Mesothelial cell of epicardium (in vitro differentiated cells): ENCODE measurements around the gene CHEK2. TPM values are rescaled to one million over a fixed set of nuclear protein-coding genes. Genes with fewer than 3 reads are reported as not detected.
"Not testable (repeated sequence)": the region's sequence is repeated elsewhere in the genome, so short reads cannot be mapped to it uniquely, and the experiment has no call there.

ENCODE experiments used
- DNase-seq, 2 experiments: peaks; one replicate each; pipeline ENCODE4 v3.0.0; 2021; ENCODE audit warnings: low spot score in 2 of 2; ENCODE audit not compliant: unreplicated experiment in 2 of 2
- H3K27ac Mint-ChIP-seq: 2 replicates; pipeline ENCODE4 v1.8.0; 2021; ENCODE audit warnings: mixed read lengths
- H3K27me3 Mint-ChIP-seq: 2 replicates; pipeline ENCODE4 v1.8.0; 2021; ENCODE audit warnings: low read depth, mixed read lengths
- H3K36me3 Mint-ChIP-seq: 2 replicates; pipeline ENCODE4 v1.8.0; 2021; ENCODE audit warnings: mixed read lengths
- H3K4me1 Mint-ChIP-seq: 2 replicates; pipeline ENCODE4 v1.8.0; 2021; ENCODE audit warnings: mixed read lengths
- H3K4me3 Mint-ChIP-seq: 2 replicates; pipeline ENCODE4 v1.8.0; 2021; ENCODE audit warnings: mild to moderate bottlenecking, moderate library complexity, mixed read lengths
- H3K9me3 Mint-ChIP-seq: 2 replicates; pipeline ENCODE4 v1.8.0; 2021; ENCODE audit warnings: mixed read lengths
- CTCF ChIP-seq: fragments of 200-600 bp; sonication (generic); IDR thresholded peaks from one replicate; pipeline ENCODE4 v1.5.0; 2021; ENCODE audit warnings: antibody characterized with exemption; ENCODE audit not compliant: unreplicated experiment
- total RNA-seq: library from RNA; stranded (reverse); gene quantifications from 3 replicates; pipeline ENCODE4 v1.2.1, GENCODE V29; 2021

Gene CHEK2
- total RNA-seq, 1 donor from 2014 or later, result 22.9 TPM

GRCh38 chr22:28669387-28669786 is 72.2 kb downstream of the CHEK2 start:
- H3K4me1 Mint-ChIP-seq, result peaks cover 8% of the 10 kb centered on the region
- H3K4me3 Mint-ChIP-seq, result no peak overlapping the region
- H3K9me3 Mint-ChIP-seq, result peaks cover 13% of the 10 kb centered on the region
- H3K27ac Mint-ChIP-seq, result no peak overlapping the region
- H3K36me3 Mint-ChIP-seq, result peaks cover 15% of the 10 kb centered on the region
- no peak for TF ChIP-seq CTCF
- H3K27me3 Mint-ChIP-seq, result no peaks in the 10 kb centered on the region
- no peak for DNase-seq

GRCh38 chr22:28663569-28663942 is 78.1 kb downstream of the CHEK2 start:
- not testable (repeated sequence) for H3K27me3 Mint-ChIP-seq, H3K36me3 Mint-ChIP-seq, H3K27ac Mint-ChIP-seq, DNase-seq, H3K4me3 Mint-ChIP-seq, H3K9me3 Mint-ChIP-seq, H3K4me1 Mint-ChIP-seq

DNA sequence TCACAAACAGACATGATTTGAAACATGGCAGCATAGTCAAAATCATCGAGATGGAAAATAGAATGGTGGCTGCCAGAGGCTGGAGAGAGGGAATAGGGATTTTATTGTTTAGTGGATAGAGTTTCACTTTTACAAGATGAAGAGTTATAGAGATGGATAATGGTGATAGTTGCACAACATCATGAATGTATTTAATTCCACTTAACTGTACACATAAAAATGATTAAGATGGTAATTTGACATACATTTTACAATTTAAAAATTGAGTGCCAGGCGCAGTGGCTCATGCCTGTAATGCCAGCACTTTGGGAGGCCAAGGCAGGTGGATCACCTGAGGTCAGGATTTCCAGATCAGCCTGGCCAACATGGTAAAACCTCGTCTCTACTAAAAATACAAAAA is 83.2 kb downstream of the CHEK2 start:
- no peak for DNase-seq
- peaks cover 7% of the 10 kb centered on the region for H3K36me3 Mint-ChIP-seq
- H3K27ac Mint-ChIP-seq, result no peak overlapping the region
- H3K9me3 Mint-ChIP-seq, result peaks cover 6% of the 10 kb centered on the region
- peaks cover 12% of the 10 kb centered on the region for H3K4me1 Mint-ChIP-seq
- H3K4me3 Mint-ChIP-seq, result no peak overlapping the region
- no peaks in the 10 kb centered on the region for H3K27me3 Mint-ChIP-seq
- TF ChIP-seq CTCF, result no peak

DNA sequence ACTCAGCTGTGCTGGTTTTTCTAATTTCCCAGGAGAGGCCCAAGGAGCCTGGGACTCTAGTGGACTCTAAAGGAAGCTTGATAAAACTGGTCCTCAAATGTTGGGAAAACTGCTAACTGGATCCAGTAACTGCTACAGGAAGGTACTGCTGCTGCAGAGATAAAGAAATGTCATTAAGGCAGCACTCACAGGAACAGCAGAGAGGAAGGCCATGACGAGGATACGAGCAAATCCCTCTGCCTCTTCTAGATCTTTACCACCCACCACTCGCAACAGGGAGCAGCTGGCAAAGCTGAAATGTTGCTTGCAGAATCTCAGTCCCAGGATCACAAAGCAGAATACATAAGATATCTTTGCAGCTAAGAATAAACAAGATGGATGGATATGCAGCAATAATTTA is 85.4 kb downstream of the CHEK2 start:
- no peak for TF ChIP-seq CTCF
- Mint-ChIP-seq H3K4me3 (no peak overlapping the region), H3K27me3 (no peaks in the 10 kb centered on the region), H3K27ac (peak overlapping the region; percentile 19), H3K36me3 (peaks cover 13% of the 10 kb centered on the region), H3K4me1 (peaks cover 12% of the 10 kb centered on the region), H3K9me3 (peaks cover 12% of the 10 kb centered on the region)
- DNase-seq, result no peak

- Mint-ChIP-seq H3K36me3 (peaks cover 20% of the 10 kb centered on the region), H3K27me3 (no peaks in the 10 kb centered on the region), H3K4me1 (no peaks in the 10 kb centered on the region), H3K4me3 (no peak overlapping the region), H3K9me3 (peaks cover 19% of the 10 kb centered on the region), H3K27ac (no peak overlapping the region)
- no peak for TF ChIP-seq CTCF
- DNase-seq, result no peak
These were observed 91.2 kb downstream of the CHEK2 start for GRCh38 chr22:28650463-28650862.

DNA sequence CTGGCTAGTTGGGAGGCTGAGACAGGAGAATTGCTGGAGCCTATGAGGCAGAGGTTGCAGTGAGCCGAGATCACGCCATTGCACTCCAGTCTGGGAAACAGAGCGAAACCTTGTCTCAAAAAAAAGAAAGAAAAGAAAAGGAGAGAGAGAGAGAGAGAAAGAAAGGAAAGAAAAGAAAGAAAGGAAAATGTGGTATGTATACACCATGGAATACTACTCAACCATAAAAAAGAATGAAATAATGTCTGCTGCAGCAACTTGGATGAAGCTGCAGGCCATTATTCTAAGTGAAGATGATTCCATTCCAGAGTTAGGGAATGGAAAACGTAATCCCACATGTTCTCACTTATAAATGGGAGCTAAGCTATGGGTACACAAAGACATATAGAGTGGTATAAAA is 92.8 kb downstream of the CHEK2 start:
- H3K4me1 Mint-ChIP-seq, result no peaks in the 10 kb centered on the region
- no peak overlapping the region for H3K27ac Mint-ChIP-seq
- DNase-seq, result no peak
- H3K4me3 Mint-ChIP-seq, result no peak overlapping the region
- no peak for TF ChIP-seq CTCF
- H3K9me3 Mint-ChIP-seq, result peaks cover 16% of the 10 kb centered on the region
- H3K36me3 Mint-ChIP-seq, result peaks cover 19% of the 10 kb centered on the region
- H3K27me3 Mint-ChIP-seq, result no peaks in the 10 kb centered on the region
